ENCODE measurements around the gene CD40. TPM values are rescaled to one million over a fixed set of nuclear protein-coding genes. Genes with fewer than 3 reads are reported as not detected.

The CD40 gene
- total RNA-seq, 4 donors from 2014 or later: 12.0 to 17.5 (median 15.9) TPM

DNA sequence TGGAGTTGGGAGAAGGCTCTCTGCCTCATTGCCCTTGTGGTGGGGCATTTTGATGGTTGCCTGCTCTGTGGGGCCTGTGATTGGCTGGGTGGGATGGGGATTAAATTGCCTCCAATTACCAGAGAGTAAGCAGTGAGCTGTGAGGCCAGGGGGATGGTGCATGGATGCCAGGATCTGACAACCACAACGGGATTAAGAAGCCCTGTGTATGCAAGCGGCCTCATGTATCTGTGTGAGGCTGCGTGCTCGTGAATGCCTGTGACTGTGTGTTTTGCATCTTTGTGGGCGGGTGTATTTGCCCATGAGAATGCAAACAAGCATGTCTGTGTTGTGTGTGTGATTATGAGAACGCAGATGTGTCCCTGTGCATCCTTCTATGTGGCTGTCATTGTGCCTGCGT lies 46.1 kb downstream of the CD40 start:
- WGBS, 2 donors: 60 to 72% methylated on average over 6 to 7 of the region's 7 CpGs
- TF ChIP-seq, protein P1, sequence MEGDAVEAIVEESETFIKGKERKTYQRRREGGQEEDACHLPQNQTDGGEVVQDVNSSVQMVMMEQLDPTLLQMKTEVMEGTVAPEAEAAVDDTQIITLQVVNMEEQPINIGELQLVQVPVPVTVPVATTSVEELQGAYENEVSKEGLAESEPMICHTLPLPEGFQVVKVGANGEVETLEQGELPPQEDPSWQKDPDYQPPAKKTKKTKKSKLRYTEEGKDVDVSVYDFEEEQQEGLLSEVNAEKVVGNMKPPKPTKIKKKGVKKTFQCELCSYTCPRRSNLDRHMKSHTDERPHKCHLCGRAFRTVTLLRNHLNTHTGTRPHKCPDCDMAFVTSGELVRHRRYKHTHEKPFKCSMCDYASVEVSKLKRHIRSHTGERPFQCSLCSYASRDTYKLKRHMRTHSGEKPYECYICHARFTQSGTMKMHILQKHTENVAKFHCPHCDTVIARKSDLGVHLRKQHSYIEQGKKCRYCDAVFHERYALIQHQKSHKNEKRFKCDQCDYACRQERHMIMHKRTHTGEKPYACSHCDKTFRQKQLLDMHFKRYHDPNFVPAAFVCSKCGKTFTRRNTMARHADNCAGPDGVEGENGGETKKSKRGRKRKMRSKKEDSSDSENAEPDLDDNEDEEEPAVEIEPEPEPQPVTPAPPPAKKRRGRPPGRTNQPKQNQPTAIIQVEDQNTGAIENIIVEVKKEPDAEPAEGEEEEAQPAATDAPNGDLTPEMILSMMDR (IDR thresholded peaks at IDR 0.05): no peak
- TF ChIP-seq POLR2A (IDR thresholded peaks at IDR 0.05): no peak
- DNase-seq (ENCODE audit: low spot score in 2 of 2): no peak

DNA sequence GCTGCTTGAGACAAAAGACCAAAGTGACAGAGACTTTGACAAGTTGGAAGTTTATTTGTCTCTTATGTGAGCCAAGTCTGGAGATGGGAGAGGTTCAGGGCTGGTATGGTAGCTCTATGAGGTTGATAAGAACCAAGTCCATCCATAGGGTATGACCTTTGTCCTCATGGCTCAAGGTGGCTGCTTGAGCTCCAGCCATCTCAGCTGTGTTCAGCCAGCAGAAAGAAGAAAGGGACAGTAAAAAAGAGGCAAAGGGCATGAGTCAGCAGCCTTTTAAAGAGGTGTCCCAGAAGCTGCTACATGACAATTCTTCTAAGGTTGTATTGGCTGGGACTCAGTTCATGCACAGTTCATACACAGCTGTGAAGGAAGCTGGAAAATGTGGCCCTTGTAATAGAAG lies 49.0 kb downstream of the CD40 start:
- DNase-seq (ENCODE audit: low spot score in 2 of 2): no peak
- TF ChIP-seq POLR2A (IDR thresholded peaks at IDR 0.05): no peak
- TF ChIP-seq, protein P1 (IDR thresholded peaks at IDR 0.05): no peak
- H3K4me3 ChIP-seq (ENCODE audit: low read depth, poor library complexity, severe bottlenecking): no peak overlapping the region
- intact Hi-C loops (cut with DNase I; ENCODE audit: low total_unique reads): no loop called here

More for the DNA sequence above, 46.1 kb downstream of the CD40 start:
- intact Hi-C loops (cut with DNase I; ENCODE audit: low total_unique reads): no loop called here
- H3K4me3 ChIP-seq (ENCODE audit: low read depth, poor library complexity, severe bottlenecking): no peak overlapping the region

DNA sequence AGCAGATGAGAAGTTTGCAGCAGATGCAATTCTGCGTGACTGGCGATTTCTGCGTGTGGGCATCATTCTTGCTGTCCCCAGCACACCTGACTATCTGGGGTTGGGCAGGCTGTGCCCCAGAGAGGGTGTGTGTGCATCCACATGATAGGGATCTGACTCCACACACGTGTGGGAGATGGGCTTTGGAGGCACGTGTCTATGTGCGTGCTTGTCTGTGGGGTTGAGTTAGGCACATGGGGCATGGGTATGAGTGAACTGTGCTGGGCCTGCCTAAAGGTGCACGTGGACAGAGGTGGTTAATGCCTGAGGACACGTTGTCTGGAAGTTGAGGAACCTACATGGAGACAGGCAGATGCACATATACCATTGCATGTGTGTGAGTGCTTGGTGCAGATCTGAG lies 50.3 kb downstream of the CD40 start:
- no peak for DNase-seq (ENCODE audit: low spot score in 2 of 2)
- TF ChIP-seq, protein P1 (IDR thresholded peaks at IDR 0.05): no peak
- TF ChIP-seq POLR2A (IDR thresholded peaks at IDR 0.05): no peak
- intact Hi-C loops (cut with DNase I; ENCODE audit: low total_unique reads): no loop called here
- H3K4me3 ChIP-seq (ENCODE audit: low read depth, poor library complexity, severe bottlenecking): no peak overlapping the region
- WGBS, 2 donors: 49 to 58% methylated on average over 8 of the region's 8 CpGs

DNA sequence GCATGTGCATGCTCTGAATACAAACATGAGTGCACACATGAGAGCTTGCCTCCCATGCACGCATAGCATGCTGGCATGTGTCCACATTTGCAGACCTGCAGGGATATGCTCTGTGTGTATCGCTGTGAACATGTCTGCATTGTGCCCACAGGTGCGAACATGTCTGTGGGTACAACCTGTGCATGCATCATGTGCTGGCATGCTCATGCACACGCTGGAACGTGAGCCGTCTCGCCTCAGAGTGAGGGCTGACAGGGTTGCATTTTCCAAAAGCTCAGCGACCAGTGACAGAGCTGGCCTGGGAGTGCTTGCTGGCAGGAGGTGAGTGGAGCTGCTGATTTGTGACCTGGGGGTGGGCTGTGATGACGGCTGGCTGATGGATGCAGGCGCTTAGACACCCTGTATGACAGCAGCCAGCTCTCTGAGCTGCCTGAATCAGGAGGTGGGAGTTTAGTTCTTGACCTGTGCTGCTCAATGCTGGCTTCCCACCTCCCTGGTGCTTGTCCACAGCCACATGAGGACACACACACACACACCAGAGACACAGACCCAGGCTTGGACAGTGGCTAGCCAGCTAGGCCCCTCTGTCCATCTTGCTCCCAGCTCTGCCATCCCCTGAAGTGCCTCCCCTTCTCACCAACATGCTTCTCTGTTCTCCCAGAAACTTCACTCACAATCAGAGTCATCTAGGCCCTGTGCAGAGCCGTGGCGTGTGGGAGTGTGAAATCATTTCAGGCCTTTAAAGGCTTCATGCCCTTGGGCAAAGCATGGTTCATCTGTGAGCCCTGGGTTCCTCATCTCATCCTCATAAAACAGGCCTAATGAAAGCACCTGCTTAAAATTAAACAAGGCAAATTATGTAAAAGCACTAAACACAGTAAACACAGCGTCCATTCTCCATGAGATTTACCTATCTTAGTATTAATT lies 51.4 kb downstream of the CD40 start:
- no peak overlapping the region for H3K4me3 ChIP-seq (ENCODE audit: low read depth, poor library complexity, severe bottlenecking)
- DNase-seq (ENCODE audit: low spot score in 2 of 2): peak in 1 of 2 donors; percentile 36
- intact Hi-C loops (cut with DNase I; ENCODE audit: low total_unique reads): no loop called here

DNA sequence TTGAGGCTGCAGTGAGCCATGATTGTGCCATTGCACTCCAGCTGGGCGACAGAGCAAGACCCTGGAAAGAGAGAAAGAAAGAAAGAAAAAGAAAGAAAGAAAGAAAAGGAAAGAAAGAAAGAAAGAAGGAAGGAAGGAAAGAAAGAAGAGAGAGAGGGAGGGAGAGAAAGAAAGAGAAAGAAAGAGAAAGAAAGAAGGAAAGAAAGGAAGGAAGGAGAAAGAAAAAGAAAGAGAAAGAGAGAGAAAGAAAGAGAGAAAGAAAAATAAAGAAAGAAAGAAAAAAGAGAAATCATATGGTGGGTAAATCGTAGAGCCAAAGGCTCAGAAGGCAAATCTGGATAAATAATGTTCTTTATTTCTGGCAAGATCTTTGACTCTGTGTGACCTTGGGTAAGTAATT lies 53.4 kb downstream of the CD40 start:
- intact Hi-C loops (cut with DNase I; ENCODE audit: low total_unique reads): no loop called here
- no peak for TF ChIP-seq POLR2A (IDR thresholded peaks at IDR 0.05)
- TF ChIP-seq, protein P1 (IDR thresholded peaks at IDR 0.05): no peak
- WGBS, 2 donors: 82% methylated on average over 2 of the region's 2 CpGs
- no peak overlapping the region for H3K4me3 ChIP-seq (ENCODE audit: low read depth, poor library complexity, severe bottlenecking)
- DNase-seq (ENCODE audit: low spot score in 2 of 2): no peak

More for the DNA sequence above, 51.4 kb downstream of the CD40 start:
- WGBS, 2 donors: 35 to 47% methylated on average over 13 of the region's 13 CpGs
- TF ChIP-seq POLR2A (IDR thresholded peaks at IDR 0.05): no peak
- TF ChIP-seq, protein P1 (IDR thresholded peaks at IDR 0.05): no peak
